ENCODE results near the gene TMC7. TPM values are rescaled to one million over a fixed set of nuclear protein-coding genes. Genes with fewer than 3 reads are reported as not detected.

The TMC7 gene
- total RNA-seq, 1 experiment from 2014 or later = 5.2 TPM

- no peak for TF ChIP-seq SP1 (IDR thresholded peaks at IDR 0.05; ENCODE audit: low read depth)
- no peak for TF ChIP-seq YY1 (IDR thresholded peaks at IDR 0.05; ENCODE audit: extremely low read depth, insufficient replicate concordance, low read depth, low read length)
- no peak for TF ChIP-seq EZH2phosphoT487 (IDR thresholded peaks at IDR 0.05; ENCODE audit: borderline replicate concordance)
- no peak for TF ChIP-seq RAD21 (IDR thresholded peaks at IDR 0.05; ENCODE audit: low read depth)
Measured at GRCh38 chr16:19068237-19068815, 84.6 kb downstream of the TMC7 start (continued).

GRCh38 chr16:19071811-19072777, 88.4 kb downstream of the TMC7 start:
- ATAC-seq (peak; percentile 37), DNase-seq (ENCODE audit: low read depth, low spot score) (peak; percentile 47)
- Histone ChIP-seq H3K4me3 (replicated peaks in 1 of 2; ENCODE audit: low read depth in 1 of 2, low read length in 2 of 2) (no peak overlapping the region), H2AFZ (ENCODE audit: low read depth, low read length, poor library complexity, severe bottlenecking) (no peak overlapping the region), H3K27me3 (ENCODE audit: insufficient read depth, low read length) (no peaks in the 10 kb centered on the region), H4K20me1 (ENCODE audit: insufficient read depth) (no peaks in the 10 kb centered on the region), H3K36me3 (ENCODE audit: control insufficient read depth in 1 of 2, insufficient read depth in 2 of 2, low read length in 2 of 2) (0 out of 4 replicates have a peak, but pooled peaks cover 0 to 3% of the 10 kb centered on the region in 2 experiments), H3K9me2 (ENCODE audit: insufficient read depth) (no peaks in the 10 kb centered on the region), H3K79me2 (ENCODE audit: insufficient read depth, low read length) (peaks cover 5% of the 10 kb centered on the region; the same call in 1 of the 2 replicates), H3K4me1 (ENCODE audit: control insufficient read depth in 1 of 2, insufficient read depth in 2 of 2, low read length in 2 of 2) (peaks cover 0 to 10% of the 10 kb centered on the region in 2 experiments; a peak in 3 of 4 replicates), H3K9me3 (ENCODE audit: control insufficient read depth in 1 of 2, insufficient read depth in 1 of 2, low read depth in 1 of 2, low read length in 2 of 2) (no peaks in the 10 kb centered on the region), H3K9ac (ENCODE audit: low read length) (no peak overlapping the region), H3K27ac (ENCODE audit: low read depth, low read length) (no peak overlapping the region), H3K4me2 (ENCODE audit: low read length) (no peak overlapping the region)
- ChIA-PET POLR2A (no interaction called here), RAD21 (ENCODE audit: low non-redundant PET in 1 of 2, low total read pairs in 2 of 2, uncharacterized antibody in 2 of 2, unreplicated experiment in 2 of 2) (interaction anchor here (0.5 to 0.9 kb wide), 2 partner anchors 89 to 90 kb away, joined by 3 read pairs; no protein-coding TSS in a partner anchor), CTCF (interaction anchor here (1.0 to 1.3 kb wide), 2 partner anchors 89 to 271 kb away, joined by 3 to 6 read pairs; partner anchors contain the start of genes ARL6IP1 and TMC7)
- intact Hi-C loops (cut with micrococcal nuclease) = loop anchor here (1.0 to 2.0 kb wide), 2 partner anchors 89 to 271 kb away; partner anchors contain the start of genes ARL6IP1 and TMC7
- BruUV-seq (replicated peaks) = no TSS peak
- TF ChIP-seq, protein P1, sequence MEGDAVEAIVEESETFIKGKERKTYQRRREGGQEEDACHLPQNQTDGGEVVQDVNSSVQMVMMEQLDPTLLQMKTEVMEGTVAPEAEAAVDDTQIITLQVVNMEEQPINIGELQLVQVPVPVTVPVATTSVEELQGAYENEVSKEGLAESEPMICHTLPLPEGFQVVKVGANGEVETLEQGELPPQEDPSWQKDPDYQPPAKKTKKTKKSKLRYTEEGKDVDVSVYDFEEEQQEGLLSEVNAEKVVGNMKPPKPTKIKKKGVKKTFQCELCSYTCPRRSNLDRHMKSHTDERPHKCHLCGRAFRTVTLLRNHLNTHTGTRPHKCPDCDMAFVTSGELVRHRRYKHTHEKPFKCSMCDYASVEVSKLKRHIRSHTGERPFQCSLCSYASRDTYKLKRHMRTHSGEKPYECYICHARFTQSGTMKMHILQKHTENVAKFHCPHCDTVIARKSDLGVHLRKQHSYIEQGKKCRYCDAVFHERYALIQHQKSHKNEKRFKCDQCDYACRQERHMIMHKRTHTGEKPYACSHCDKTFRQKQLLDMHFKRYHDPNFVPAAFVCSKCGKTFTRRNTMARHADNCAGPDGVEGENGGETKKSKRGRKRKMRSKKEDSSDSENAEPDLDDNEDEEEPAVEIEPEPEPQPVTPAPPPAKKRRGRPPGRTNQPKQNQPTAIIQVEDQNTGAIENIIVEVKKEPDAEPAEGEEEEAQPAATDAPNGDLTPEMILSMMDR (IDR thresholded peaks at IDR 0.05 in 2 of 3, conservative IDR thresholded peaks at IDR 0.05 in 1 of 3; ENCODE audit: borderline replicate concordance in 1 of 3, insufficient read depth in 1 of 3, low read depth in 2 of 3, low read length in 2 of 3) = peak; percentile 81 to 96 (median 85)
- TF ChIP-seq RAD21 (IDR thresholded peaks at IDR 0.05; ENCODE audit: low read depth) = peak; percentile 93
- TF ChIP-seq SRF (IDR thresholded peaks at IDR 0.05; ENCODE audit: low read depth) = no peak
- TF ChIP-seq ELF1 (IDR thresholded peaks at IDR 0.05; ENCODE audit: borderline replicate concordance, low read depth) = no peak
